T-helper 1 cell treated with Interleukin-12 subunit alpha and Interleukin-12 subunit beta and Interleukin-4 antibody, amounts not matched to agents 30 μg/mL and 1 μg/mL, for 36 hours (primary cell): ENCODE results near the gene OPHN1.

Source experiments
- H3K27ac Mint-ChIP-seq: one replicate; pipeline ENCODE4 v1.8.0; 2021; ENCODE audit warnings: mild to moderate bottlenecking, mixed read lengths
- H3K27me3 Mint-ChIP-seq: one replicate; pipeline ENCODE4 v1.8.0; 2021; ENCODE audit warnings: low read depth, mixed read lengths
- H3K36me3 Mint-ChIP-seq: one replicate; pipeline ENCODE4 v1.8.0; 2021; ENCODE audit warnings: low read depth, mixed read lengths
- H3K4me1 Mint-ChIP-seq: one replicate; pipeline ENCODE4 v1.8.0; 2021; ENCODE audit warnings: low read depth, mixed read lengths
- H3K4me3 Mint-ChIP-seq: one replicate; pipeline ENCODE4 v1.8.0; 2021; ENCODE audit warnings: mild to moderate bottlenecking, moderate library complexity, mixed read lengths
- H3K9me3 Mint-ChIP-seq: one replicate; pipeline ENCODE4 v1.8.0; 2021; ENCODE audit warnings: mixed read lengths

Gene OPHN1

DNA sequence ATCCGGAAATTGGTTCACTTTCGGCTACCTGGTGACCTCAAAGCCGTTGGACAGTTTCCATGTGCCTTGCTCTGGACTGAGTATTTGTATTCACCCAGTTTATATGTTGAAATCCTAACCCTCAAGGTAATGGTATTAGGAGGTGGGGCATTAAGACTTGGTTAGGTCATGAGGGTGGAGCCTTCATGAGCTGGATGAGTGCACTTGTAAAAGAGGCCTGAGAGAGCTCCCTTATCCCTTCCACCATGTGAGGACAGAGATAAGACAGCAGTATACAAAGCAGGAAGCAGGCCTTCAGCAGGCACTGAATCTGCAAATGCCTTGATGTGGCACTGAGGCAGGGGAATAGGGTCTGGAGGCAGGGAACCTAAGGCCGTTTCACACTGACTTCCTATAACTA lies 5.3 kb upstream of the OPHN1 start:
- no peak overlapping the region for H3K27ac Mint-ChIP-seq
- H3K4me3 Mint-ChIP-seq, result no peak overlapping the region
- H3K27me3 Mint-ChIP-seq, result peaks cover 19% of the 10 kb centered on the region
- H3K36me3 Mint-ChIP-seq, result no peaks in the 10 kb centered on the region
- H3K4me1 Mint-ChIP-seq, result peaks cover 5% of the 10 kb centered on the region
- H3K9me3 Mint-ChIP-seq, result no peaks in the 10 kb centered on the region

DNA sequence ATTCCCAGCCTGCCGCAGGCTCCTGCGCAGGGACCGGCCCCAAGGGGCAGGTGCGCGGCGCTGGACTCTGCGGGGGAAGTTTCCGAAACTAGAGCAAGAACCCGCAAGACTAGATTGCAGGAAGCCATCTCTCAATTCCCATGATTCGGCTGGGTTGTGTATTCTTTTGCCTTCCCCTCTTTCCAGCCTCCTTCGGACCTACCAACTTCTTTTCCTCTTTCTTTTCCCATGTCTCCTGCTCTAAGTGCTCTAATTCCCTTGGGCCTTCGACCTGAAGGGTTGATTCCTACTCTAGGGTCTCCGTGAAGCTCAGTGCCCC lies 645 bp upstream of the OPHN1 start:
- H3K27me3 Mint-ChIP-seq, result peaks cover 32% of the 10 kb centered on the region

DNA sequence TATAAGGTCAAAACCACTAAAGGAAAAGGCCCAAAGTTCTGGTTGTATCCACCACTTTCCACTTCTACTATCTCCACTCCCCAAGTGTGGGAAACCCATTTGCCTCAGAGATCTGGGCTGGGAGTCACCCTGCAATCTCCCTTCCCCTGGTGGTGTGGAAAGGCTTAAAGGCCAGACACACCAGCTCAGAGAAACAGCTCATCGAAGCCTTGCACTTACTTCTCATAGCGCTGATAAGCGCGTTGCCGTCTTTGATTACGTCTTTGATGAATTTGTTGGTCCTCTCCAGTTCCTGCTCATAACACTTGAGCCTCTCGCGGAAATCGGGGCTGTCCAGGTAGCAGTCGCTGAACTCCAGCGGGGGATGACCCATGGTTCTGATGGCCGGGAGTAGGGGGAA lies 647 bp downstream of the OPHN1 start:
- Mint-ChIP-seq H3K27ac (no peak overlapping the region), H3K27me3 (peaks cover 32% of the 10 kb centered on the region), H3K36me3 (no peaks in the 10 kb centered on the region), H3K4me3 (peak overlapping the region; percentile 16), H3K9me3 (no peaks in the 10 kb centered on the region), H3K4me1 (no peaks in the 10 kb centered on the region)

More for the DNA sequence above, 645 bp upstream of the OPHN1 start:
- Mint-ChIP-seq H3K4me3 (peak overlapping the region; percentile 51), H3K9me3 (no peaks in the 10 kb centered on the region), H3K4me1 (no peaks in the 10 kb centered on the region), H3K27ac (no peak overlapping the region), H3K36me3 (no peaks in the 10 kb centered on the region)

DNA sequence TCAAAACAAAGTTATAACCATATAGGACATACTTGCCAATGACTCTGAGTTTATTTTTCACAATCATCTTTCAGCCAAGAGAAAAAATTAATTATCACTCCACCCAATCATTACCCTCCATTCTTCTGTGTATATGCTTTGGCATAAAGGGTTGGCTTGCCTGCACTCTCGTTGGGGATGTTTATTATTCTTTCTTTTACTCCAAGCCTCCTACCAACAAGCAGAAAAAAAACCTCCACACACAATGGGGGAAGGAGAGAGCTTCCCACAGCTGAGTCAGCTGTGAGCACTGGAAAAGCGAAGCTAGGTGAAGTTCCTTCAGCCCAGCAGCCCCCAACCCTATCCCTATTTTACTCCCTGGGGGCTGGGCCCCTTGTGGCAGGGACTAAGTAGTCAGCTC lies 1.5 kb downstream of the OPHN1 start:
- H3K27me3 Mint-ChIP-seq, result peaks cover 32% of the 10 kb centered on the region
- H3K36me3 Mint-ChIP-seq, result no peaks in the 10 kb centered on the region
- no peaks in the 10 kb centered on the region for H3K4me1 Mint-ChIP-seq
- no peak overlapping the region for H3K27ac Mint-ChIP-seq
- no peaks in the 10 kb centered on the region for H3K9me3 Mint-ChIP-seq
- H3K4me3 Mint-ChIP-seq, result no peak overlapping the region

DNA sequence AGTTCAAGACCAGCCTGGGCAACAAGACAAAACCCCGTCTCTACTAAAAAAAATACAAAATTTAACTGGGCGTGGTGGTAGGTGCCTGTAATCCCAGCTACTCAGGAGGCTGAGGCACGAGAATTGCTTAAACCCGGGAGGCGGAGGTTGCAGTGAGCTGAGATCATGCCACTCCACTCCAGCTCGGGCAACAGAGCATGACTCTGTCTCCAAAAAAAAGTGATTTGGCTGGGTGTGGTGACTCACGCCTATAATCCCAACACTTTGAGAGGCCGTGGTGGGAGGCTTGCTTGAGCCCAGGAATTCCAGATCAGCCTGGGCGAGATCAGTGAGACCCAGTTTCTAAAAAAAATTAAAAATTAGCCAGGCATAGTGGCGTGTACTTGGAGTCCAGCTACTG lies 4.1 kb downstream of the OPHN1 start:
- H3K36me3 Mint-ChIP-seq, result no peaks in the 10 kb centered on the region
- H3K27me3 Mint-ChIP-seq, result peaks cover 21% of the 10 kb centered on the region
- no peaks in the 10 kb centered on the region for H3K4me1 Mint-ChIP-seq
- H3K9me3 Mint-ChIP-seq, result no peaks in the 10 kb centered on the region
- no peak overlapping the region for H3K27ac Mint-ChIP-seq
- no peak overlapping the region for H3K4me3 Mint-ChIP-seq

DNA sequence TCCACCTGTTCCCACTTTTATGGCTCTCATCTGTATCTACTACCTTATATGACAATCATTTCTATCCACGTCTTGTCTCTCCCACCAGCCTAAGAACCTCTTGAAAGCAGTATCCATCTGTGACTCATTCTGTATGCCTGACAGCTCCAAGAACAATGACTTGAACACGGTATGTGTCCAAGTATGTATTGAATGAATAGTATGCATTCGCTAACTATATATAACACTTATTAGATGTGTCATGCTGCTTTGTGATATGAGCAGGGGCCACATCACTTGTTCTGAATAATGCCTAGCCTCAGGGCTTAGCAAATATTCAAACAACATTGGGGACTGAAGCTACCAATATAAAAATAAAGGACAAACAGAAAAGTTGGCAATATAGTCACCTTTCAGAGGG lies 4.9 kb downstream of the OPHN1 start:
- H3K27me3 Mint-ChIP-seq, result peaks cover 17% of the 10 kb centered on the region
- H3K27ac Mint-ChIP-seq, result no peak overlapping the region
- H3K4me3 Mint-ChIP-seq, result no peak overlapping the region
- no peaks in the 10 kb centered on the region for H3K9me3 Mint-ChIP-seq
- H3K36me3 Mint-ChIP-seq, result no peaks in the 10 kb centered on the region
- H3K4me1 Mint-ChIP-seq, result no peaks in the 10 kb centered on the region

DNA sequence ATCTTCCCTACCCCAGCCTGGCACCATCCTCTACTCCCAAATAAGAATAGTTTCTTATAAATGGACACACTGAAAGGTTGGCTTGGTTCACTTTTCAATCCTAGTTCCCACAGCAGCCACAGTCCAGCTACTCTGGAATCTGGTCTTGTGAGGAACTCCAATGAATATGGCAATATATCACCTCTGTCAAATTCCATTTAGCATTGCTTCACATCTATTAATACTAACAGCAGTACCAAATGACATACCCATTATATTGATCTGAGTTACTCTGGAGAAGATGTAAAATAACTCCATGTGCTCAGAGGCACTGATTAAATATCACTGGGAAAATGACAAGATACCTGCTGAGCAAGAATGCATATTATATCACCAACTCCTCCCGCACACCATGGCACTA lies 8.6 kb downstream of the OPHN1 start:
- no peaks in the 10 kb centered on the region for H3K27me3 Mint-ChIP-seq
- no peaks in the 10 kb centered on the region for H3K36me3 Mint-ChIP-seq
- no peaks in the 10 kb centered on the region for H3K9me3 Mint-ChIP-seq
- H3K4me3 Mint-ChIP-seq, result no peak overlapping the region
- H3K27ac Mint-ChIP-seq, result no peak overlapping the region
- no peaks in the 10 kb centered on the region for H3K4me1 Mint-ChIP-seq

DNA sequence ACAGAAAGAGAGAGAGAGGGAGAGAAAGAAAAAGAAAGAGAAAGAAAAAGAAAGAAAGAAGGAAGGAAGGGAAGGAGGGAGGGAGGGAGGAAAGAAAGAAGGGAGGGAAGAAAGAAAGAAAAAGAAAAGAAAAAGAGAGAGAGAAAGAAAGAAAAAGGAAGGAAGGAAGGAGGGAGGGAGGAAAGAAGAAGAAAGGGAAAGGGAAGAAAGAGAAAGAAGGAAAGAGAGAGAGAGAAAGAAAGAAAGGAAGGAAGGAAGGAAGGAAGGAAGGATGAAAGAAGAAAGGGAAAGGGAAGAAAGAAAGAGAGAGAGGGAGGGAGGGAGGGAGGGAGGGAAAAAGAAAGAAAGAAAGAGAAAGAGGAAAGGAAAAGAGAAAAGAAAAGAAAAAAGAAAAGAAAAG lies 10.8 kb downstream of the OPHN1 start:
- H3K4me1 Mint-ChIP-seq, result no peaks in the 10 kb centered on the region
- H3K27ac Mint-ChIP-seq, result no peak overlapping the region
- no peaks in the 10 kb centered on the region for H3K9me3 Mint-ChIP-seq

DNA sequence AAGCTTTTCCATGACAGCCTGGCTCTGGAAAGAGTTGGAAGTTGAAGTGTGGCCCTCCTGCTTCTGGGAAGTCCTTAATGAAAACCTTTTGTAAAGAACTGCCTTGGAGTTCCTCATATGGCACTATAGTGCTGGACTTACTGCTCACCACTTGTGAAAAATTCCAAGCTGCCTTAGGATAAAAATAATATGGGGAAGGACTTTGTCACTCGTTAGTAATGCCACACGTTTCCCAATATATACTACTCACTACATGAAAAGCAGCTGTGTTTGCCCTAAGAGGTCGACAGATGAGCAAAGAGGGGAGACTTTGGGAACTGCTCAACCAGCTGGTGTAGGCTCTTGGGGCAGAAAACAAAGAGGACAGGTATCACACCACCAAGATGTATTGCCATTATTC lies 11.7 kb downstream of the OPHN1 start:
- no peaks in the 10 kb centered on the region for H3K4me1 Mint-ChIP-seq
- no peaks in the 10 kb centered on the region for H3K27me3 Mint-ChIP-seq
- no peaks in the 10 kb centered on the region for H3K36me3 Mint-ChIP-seq
- H3K4me3 Mint-ChIP-seq, result no peak overlapping the region
- no peak overlapping the region for H3K27ac Mint-ChIP-seq
- H3K9me3 Mint-ChIP-seq, result no peaks in the 10 kb centered on the region

More for the DNA sequence above, 10.8 kb downstream of the OPHN1 start:
- H3K4me3 Mint-ChIP-seq, result no peak overlapping the region
- no peaks in the 10 kb centered on the region for H3K36me3 Mint-ChIP-seq
- H3K27me3 Mint-ChIP-seq, result no peaks in the 10 kb centered on the region

DNA sequence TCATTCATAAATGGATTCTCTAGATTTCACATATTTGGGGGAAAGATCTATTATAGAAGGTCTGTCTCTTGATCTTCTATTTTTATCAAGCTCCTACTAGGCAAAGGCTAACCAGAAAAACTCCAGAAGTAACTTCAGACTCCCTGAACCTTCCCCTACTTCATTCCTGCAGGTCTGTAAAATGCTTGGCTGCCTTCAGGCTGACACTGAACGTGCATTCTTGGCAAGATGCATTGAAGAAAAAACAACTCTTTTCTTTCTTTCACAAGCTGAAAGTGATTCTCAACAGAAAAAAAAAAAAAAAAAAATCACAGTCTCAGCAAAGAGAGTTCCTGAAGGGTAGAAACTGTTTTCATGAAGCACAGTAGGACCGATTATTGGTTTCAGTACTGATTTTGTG lies 12.7 kb downstream of the OPHN1 start:
- Mint-ChIP-seq H3K9me3 (no peaks in the 10 kb centered on the region), H3K4me3 (no peak overlapping the region), H3K27me3 (no peaks in the 10 kb centered on the region), H3K4me1 (no peaks in the 10 kb centered on the region), H3K27ac (no peak overlapping the region), H3K36me3 (no peaks in the 10 kb centered on the region)

DNA sequence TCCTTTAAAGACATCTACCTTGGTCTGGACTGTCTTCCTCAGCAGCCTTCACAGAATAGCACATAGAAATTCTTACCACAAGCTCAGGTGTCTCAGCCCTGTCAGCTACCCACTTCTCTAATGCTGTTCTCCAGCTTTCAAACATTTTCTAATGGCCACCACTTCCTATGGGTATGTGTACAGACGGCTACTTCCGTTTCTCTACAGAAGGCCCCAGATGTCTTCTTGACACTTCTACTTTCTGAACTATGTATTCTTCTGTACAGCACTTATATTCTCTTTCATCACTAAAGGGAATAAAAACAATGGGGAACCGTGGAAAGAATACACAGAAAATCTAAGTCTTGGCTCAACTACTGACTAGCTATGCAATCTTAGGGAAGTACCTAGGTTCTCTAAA lies 13.3 kb downstream of the OPHN1 start:
- Mint-ChIP-seq H3K27me3 (no peaks in the 10 kb centered on the region), H3K9me3 (no peaks in the 10 kb centered on the region), H3K36me3 (no peaks in the 10 kb centered on the region), H3K4me1 (no peaks in the 10 kb centered on the region), H3K27ac (no peak overlapping the region), H3K4me3 (no peak overlapping the region)

DNA sequence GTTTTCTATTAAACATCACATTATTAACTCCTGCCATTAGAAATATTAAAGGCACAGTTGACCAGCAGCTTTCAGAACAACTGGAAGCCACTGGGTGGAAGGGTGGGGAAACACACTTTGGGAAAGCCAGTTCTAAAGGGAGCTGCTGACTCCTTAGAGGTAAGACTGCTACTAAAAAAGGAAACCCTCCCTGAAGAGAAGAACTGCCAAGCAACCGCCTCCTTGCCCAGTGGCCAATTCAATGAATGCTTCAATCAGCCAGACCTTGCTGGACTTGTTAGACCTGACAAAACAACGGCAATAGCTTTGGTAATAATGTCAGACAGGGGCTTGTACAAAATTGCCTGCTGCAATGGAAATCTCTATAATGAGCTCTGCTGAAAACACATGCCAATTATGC lies 15.6 kb downstream of the OPHN1 start:
- Mint-ChIP-seq H3K9me3 (no peaks in the 10 kb centered on the region), H3K4me3 (no peak overlapping the region), H3K27me3 (no peaks in the 10 kb centered on the region), H3K4me1 (no peaks in the 10 kb centered on the region), H3K36me3 (no peaks in the 10 kb centered on the region), H3K27ac (no peak overlapping the region)

DNA sequence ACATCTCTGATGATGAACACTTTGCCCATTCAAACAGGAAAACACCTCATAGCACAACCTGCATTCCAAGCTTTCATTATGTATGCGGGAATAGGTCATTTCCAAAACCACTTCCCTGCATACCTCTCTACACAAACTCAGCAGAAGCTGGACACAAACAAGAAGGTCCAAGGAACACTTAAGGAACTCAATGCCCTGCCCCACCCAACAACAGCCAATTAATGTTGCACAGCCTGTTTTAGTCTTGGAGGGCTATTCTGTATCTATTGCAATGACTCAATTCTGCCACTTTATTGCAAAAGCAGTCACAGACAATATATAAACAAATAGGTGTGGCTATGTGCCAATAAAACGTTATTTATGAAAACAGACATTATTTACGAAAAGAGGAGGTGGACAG lies 16.7 kb downstream of the OPHN1 start:
- no peaks in the 10 kb centered on the region for H3K9me3 Mint-ChIP-seq
- no peaks in the 10 kb centered on the region for H3K4me1 Mint-ChIP-seq
- no peaks in the 10 kb centered on the region for H3K27me3 Mint-ChIP-seq
- H3K4me3 Mint-ChIP-seq, result no peak overlapping the region
- no peaks in the 10 kb centered on the region for H3K36me3 Mint-ChIP-seq
- H3K27ac Mint-ChIP-seq, result no peak overlapping the region

DNA sequence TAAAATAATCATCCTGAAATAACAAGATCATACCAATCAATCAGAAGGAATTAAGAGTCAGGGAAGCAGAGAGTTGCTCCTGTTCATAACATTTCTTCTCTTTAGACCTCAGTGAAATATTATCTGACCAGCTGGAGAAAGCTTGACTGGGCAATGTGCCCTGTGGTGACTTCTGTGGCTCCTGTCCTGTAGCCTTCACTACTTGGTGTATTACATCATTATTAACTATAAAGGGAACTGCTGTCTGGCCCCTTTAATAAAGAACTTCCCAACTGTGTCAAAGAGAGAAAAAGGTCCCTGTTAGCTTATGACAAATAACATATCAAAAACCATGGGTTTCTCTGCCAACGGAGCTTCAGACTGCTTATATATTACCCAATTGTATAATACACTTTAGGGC lies 18.0 kb downstream of the OPHN1 start:
- Mint-ChIP-seq H3K36me3 (no peaks in the 10 kb centered on the region), H3K9me3 (no peaks in the 10 kb centered on the region), H3K27ac (no peak overlapping the region), H3K27me3 (no peaks in the 10 kb centered on the region), H3K4me1 (no peaks in the 10 kb centered on the region), H3K4me3 (no peak overlapping the region)

DNA sequence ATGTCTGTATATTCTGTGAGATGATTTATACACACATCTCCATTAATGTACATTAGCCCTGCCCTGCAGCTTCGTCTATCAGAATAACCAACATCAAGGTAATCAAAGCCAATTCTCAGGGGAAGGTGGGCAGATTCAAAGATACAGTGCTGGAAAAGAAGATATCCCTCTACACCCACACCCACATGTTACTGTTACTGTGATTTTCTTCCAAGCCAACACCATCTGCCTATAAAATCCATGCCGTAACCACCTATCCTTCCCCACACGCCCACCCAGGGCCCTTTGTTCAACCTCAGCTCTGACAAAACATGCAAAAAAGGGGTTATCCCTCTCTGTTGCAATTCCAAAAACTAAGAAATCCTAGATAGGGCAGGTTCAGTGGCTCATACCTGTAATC lies 20.0 kb downstream of the OPHN1 start:
- no peaks in the 10 kb centered on the region for H3K4me1 Mint-ChIP-seq
- H3K9me3 Mint-ChIP-seq, result no peaks in the 10 kb centered on the region
- no peaks in the 10 kb centered on the region for H3K36me3 Mint-ChIP-seq
- H3K4me3 Mint-ChIP-seq, result no peak overlapping the region
- H3K27me3 Mint-ChIP-seq, result no peaks in the 10 kb centered on the region
- H3K27ac Mint-ChIP-seq, result no peak overlapping the region

DNA sequence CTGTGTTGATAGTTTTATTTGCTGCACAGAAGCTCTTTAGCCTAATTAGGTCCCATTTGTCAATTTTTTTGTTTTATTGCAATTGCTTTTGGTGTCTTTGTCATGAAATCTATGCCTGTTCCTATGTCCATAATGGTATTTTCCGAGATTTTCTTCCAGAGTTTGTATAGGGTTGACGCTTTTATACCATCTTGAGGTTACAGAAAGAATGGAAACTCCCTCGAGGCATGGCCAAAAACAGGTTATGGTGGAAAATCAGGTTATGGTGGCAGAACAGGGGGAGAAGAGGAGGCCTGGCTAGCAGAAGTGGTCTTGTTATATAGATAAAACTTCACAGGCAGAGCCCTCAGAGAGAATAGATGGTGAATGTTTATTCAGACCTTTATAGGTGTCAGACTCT lies 21.6 kb downstream of the OPHN1 start:
- H3K4me3 Mint-ChIP-seq, result no peak overlapping the region
- no peak overlapping the region for H3K27ac Mint-ChIP-seq
- H3K36me3 Mint-ChIP-seq, result no peaks in the 10 kb centered on the region
- H3K27me3 Mint-ChIP-seq, result no peaks in the 10 kb centered on the region
- no peaks in the 10 kb centered on the region for H3K4me1 Mint-ChIP-seq
- H3K9me3 Mint-ChIP-seq, result no peaks in the 10 kb centered on the region
